Measurements from ENCODE around the gene SAFB.

- TF ChIP-seq POLR2A (IDR thresholded peaks at IDR 0.05) = no peak
- no peak for TF ChIP-seq CTCF (IDR thresholded peaks at IDR 0.05)
These were observed 48.7 kb downstream of the SAFB start for GRCh38 chr19:5671600-5671999.

All from gastroesophageal sphincter (tissue), 3 donors.